Bronchial epithelial cell (primary cell): ENCODE measurements around the gene ARL6. TPM values are rescaled to one million over a fixed set of nuclear protein-coding genes. Genes with fewer than 3 reads are reported as not detected.

Experiments
- DNase-seq: peaks from one replicate; pipeline ENCODE4 v3.0.0-alpha.2; 2010; ENCODE audit warnings: low read depth
- FAIRE-seq: peaks from 2 replicates; lab custom pipeline; 2011; peaks lifted over from hg19 to GRCh38; lab: Jason Lieb, UNC
- H3K27me3 ChIP-seq: 2 replicates; pipeline ENCODE4 v1.5.1; 2011; ENCODE audit warnings: low read length; ENCODE audit not compliant: control insufficient read depth, insufficient read depth
- H3K36me3 ChIP-seq: 2 replicates; pipeline ENCODE4 v1.5.1; 2011; ENCODE audit warnings: low read length; ENCODE audit not compliant: control insufficient read depth, insufficient read depth
- H3K4me3 ChIP-seq: 2 replicates; pipeline ENCODE4 v1.5.1; 2011; ENCODE audit warnings: mild to moderate bottlenecking, low read depth, low read length, control low read depth
- CTCF ChIP-seq: IDR thresholded peaks from 2 replicates; pipeline ENCODE4 v1.5.1; 2011; ENCODE audit warnings: mild to moderate bottlenecking, moderate library complexity, low read length, control low read depth, inconsistent platforms; ENCODE audit not compliant: insufficient read depth, severe bottlenecking
- total RNA-seq: library from RNA; depleted of rRNA; stranded (reverse); fragments of >200 nt; gene quantifications from 2 replicates; pipeline ENCODE4 v1.2.1, GENCODE V29; 2014

The ARL6 gene
- total RNA-seq, 1 donor from 2014 or later: 2.6 TPM

DNA sequence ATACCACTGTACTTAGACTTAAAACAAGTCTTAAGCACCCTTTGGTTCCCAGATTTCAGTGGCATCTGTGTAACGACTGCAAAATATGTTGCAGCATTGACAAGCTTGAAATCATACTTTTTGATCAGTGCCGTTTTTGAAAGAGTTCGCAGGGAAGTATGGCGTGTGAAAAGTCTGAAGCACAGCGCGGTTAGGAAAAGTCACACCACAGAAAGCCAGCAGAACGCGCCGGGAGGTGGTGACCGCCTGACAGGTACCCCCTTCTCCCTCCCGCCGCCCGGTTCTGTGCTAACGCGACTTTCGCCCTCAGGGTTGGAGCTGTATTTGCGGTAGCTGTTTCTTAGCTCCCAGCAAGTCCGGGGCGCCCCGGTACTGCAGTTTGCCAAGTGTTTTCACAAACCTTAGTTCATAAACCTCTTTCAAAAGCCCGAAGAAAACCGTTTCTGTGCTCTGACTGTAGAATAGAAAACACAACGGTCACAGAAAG, 56.8 kb downstream of the ARL6 start:
- DNase-seq (peak; percentile 46), FAIRE-seq (no peak)
- no peaks in the 10 kb centered on the region for H3K36me3 ChIP-seq
- no peaks in the 10 kb centered on the region for H3K27me3 ChIP-seq
- no peak for TF ChIP-seq CTCF
- H3K4me3 ChIP-seq: peak overlapping the region; percentile 93

DNA sequence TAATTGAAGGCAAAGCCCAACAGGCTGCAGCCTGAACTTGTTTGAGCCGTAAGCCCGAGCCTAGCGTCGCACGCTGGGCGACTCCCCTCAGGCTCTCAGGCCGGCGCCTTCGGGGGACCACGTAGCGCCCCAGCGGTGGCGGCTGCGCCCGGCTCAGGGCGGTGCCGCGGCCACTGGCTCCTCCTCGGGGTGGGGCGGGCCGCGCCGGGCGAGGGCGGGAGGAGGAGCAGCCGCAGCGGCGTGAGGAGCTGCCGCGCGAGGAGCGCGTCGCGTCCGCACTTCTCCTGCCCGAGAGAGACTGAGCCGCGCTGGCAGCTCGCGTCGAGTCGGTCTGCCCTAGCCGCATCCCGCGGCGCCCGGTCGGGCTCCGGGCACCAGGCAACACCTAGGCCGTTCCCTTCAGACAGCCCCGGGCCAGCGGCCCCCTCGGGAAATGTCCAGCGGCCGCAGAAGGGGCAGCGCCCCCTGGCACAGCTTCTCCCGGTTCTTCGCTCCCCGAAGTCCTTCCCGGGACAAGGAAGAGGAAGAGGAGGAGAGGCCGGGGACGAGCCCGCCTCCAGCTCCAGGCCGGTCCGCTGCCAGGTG, 57.3 kb downstream of the ARL6 start, which contains the start of gene CRYBG3:
TSS of gene CRYBG3 (plus strand) at position 238 of the 585 bp plus-strand sequence. CDS start at position 434, 196 bp downstream.
- peak; percentile 49 for TF ChIP-seq CTCF
- FAIRE-seq: no peak
- Histone ChIP-seq H3K4me3 (peak within 1 kb of the TSS; percentile 93), H3K36me3 (no peaks in the 10 kb centered on the region), H3K27me3 (no peaks in the 10 kb centered on the region)
- peak; percentile 64 for DNase-seq

- DNase-seq: peak; percentile 40
- FAIRE-seq: no peak
- no peak for TF ChIP-seq CTCF
- H3K27me3 ChIP-seq: no peaks in the 10 kb centered on the region
- no peaks in the 10 kb centered on the region for H3K36me3 ChIP-seq
- H3K4me3 ChIP-seq: peak overlapping the region; percentile 93
Measured at GRCh38 chr3:97822359-97822775, 57.8 kb downstream of the ARL6 start.

DNA sequence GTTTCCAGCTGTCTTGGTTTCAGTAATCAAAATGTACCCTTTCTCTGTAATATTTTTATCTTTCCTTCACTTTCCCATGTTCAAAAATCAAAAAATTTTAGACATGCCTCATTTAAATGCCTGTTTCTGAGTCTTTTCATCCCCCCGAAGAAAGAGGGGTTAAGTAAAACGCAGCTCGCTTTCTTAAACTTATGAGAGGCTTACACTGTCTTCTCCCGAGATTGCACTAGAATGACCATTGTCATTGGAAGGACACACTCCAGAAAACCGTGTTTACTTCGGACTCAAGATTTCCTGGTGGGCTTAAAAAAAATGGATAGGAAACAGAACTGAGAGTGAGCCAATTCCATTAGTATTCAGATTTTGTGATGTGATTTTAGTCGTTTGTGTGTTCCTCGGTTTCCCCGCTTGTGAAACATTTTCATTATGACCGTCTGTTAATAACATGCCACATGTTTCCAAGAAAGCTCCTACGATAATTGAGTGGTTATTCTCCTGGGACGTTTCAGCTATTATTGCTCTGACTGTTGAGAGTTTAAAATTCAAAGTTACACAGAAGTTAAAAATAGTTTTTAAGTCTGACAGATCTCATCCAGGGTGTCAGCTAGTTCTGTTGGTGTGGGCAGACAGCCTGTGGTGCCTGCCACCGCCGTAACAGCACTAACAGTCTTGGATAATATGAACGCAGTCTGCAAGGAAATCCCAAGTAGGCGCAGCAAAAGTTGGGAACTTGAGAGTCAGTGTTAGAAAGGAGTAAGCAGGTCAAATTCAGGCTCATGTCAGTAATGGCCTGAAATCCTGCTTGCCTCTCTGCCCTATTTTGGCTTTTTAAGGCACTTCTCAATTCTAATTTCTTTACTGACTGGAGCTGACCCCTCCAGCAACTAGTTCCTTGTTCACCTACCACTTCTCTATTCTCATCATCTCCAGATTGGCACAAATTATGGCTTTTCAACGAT, 58.8 kb downstream of the ARL6 start:
- H3K4me3 ChIP-seq: peak overlapping the region; percentile 93
- FAIRE-seq: no peak
- no peak for TF ChIP-seq CTCF
- H3K36me3 ChIP-seq: no peaks in the 10 kb centered on the region
- DNase-seq: no peak
- H3K27me3 ChIP-seq: no peaks in the 10 kb centered on the region

DNA sequence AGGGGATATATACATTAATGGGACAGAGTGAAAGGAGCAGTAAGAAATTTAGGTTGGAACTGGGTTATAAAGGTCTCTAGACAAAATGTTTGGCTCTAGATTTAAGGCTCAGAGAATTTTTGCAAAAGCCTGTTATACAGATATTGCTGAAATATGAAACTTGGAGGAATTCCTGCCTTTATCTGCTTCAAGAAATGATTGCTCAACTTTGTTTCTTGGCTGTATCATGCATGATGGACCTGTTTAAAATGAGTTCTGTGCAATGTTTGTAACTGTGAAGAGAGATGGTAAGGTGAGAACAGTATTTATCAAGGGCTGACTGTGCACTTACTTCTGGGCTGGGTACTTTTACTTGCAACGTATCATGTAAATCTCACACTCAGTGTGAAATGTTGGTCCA, 60.5 kb downstream of the ARL6 start:
- FAIRE-seq (no peak), DNase-seq (no peak)
- Histone ChIP-seq H3K27me3 (no peaks in the 10 kb centered on the region), H3K36me3 (no peaks in the 10 kb centered on the region), H3K4me3 (no peak overlapping the region)
- no peak for TF ChIP-seq CTCF
